DMS114 treated with DMSO at 0.1 percent for 48 hours (cell line): ENCODE results near the gene IRS4.

Experiments used
- DNase-seq: peaks from one replicate; lab custom pipeline; 2025; ENCODE audit not compliant: unreplicated experiment; lab: John Stamatoyannopoulos, UW

The IRS4 gene

DNA sequence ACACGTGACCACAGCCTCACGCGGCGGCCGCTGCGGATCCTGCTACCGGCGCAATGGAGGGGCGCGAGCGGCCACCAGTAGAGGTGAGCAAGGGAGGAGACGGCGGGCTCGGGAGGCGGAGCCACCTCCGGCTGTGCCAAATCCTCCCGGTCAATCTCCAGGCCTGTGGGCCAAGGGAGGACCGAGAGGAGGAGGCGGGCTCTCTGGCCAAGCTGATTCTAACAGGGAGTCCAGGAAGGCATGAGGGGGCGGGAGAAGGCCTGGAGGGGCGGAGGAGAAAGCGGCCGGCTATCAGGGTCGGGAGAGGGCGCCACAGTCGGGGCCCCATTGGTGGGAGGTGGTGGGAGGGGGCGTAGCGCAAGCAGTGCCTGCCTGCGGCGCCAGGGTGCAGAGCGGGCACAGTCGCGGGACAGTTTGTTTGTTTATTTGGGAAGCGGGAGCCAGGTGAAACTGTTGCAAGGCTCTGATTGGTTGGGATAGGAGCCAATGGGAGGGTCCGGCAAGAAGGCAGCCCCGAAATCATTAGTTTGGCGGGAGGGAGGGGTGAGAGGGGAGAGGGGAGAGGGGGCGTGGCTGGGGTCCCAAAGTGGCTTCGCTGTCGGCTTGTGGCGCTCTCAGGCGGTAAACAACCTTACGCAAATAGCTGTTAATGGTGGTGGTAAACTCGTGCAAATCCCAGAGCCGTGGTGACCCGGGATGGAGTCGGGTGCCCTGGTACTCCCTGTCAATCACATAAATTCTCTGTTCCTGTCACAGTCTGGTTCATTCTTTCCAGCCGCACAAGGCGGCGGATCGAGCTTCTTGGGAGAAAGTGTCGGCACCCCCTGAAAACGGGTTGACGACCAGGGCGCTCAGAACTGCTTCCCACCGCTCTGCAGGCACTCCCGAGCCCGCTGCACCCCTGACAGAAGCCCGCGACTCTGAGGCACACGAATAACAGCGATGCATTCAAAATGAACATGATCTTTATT, at the start of gene IRS4:
Gene IRS4, minus strand, starts transcription at position 55 of the 971 bp plus-strand sequence.
- DNase-seq = peak; percentile 70

DNA sequence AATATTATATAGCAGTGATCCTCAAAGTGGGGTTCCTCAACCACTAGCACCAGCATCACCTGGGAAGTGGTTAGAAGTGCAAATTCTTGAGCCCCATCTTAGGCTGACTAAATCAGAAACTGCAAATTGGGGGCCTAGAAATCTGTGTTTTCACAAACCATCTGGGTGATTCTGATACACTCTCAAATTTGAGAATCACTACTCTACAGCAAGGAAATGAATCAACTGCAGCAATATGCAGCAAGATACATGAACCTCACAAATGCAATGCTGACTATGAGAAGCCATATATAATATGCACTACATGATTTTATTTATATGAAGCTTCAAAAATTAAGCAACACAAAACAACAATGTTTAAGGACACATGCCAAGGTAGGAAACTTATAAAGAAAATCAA, 36.2 kb upstream of the IRS4 start:
- no peak for DNase-seq

- no peak for DNase-seq
Observed at GRCh38 chrX:108763559-108763958, 27.2 kb upstream of the IRS4 start.

GRCh38 chrX:108740299-108740774, 4.0 kb upstream of the IRS4 start:
- DNase-seq = no peak

DNA sequence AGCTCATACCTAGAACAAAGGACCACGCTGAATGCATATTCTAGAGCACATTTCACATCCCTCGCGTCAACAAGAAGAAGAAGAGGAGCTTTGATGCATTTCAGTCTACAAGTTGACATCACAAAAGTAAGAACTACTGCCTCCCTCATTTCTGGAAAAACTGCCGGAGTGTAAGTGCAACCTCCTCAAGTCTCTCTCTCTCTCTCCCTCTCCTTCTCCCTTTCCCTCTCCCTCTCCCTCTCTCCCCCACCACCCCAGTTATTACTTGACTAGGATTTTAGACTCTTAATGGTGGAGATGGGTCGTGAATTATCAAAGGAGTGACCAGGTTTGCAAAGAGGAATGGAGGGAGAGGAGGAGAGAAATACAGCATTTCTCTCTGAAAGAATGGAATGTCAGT, 1.4 kb upstream of the IRS4 start:
- peak; percentile 10 for DNase-seq

DNA sequence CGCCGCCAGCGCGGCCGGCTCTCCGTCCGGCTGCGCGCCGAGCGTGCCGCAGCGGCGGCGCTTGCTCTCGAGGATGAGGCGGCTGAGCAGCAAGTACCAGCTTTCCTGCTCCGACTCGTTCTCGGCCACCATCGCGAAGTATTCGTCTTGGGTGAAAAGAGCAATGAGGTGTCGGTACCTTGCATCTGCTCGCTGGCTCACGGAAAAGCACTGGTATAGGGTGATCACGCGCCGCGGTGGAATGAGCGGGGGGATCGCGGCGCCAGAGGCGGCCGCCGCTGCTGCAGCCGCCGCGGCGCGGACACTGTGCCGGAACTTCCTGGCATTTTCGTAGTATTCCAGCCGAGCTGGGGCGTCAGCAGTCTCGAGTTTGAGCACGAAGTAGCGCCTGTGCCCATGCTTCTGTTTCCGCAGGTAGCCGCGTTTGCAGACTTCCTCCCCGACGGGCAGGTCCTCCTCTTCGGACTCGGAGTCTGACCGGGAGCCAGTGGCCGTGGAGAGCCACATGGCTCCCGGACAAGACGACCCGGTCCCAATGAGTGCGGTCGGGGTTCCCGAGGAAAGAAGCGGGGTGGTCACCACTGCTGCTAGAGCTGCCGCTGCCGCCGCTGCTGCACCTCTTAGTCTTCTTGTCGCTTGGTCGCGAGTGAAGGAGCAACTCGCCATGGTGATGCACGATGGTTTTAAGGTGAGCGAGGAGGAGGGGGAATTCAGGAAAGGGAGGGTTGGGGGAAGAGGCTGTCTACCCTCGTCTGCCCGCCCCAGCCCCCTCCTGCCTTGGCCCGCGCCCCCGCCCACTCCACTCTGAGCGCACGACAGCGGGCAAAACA, 469 bp downstream of the IRS4 start:
- DNase-seq = peak; percentile 70

- no peak for DNase-seq
Observed at GRCh38 chrX:108735091-108735678, 1.2 kb downstream of the IRS4 start.

DNA sequence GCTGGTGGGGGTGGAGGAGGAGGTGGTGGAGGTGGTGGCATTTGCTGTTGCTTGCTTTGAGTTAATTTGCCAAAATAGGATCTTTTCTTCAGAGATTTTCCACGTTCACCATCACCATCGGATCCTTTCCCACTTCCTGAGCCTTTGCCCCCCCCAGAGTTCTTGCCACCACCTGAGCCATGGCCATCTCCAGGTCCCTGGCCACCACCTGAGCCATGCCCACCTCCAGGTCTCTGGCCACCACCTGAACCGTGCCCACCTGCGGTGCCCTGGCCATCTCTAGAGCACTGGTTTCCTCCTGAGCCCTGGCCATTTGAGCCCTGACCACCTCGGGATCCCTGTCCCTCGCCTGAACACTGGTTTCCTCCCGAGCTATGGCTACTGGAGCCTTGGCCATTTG, 1.9 kb downstream of the IRS4 start:
- no peak for DNase-seq

GRCh38 chrX:108732630-108733321, 3.6 kb downstream of the IRS4 start:
- no peak for DNase-seq

DNA sequence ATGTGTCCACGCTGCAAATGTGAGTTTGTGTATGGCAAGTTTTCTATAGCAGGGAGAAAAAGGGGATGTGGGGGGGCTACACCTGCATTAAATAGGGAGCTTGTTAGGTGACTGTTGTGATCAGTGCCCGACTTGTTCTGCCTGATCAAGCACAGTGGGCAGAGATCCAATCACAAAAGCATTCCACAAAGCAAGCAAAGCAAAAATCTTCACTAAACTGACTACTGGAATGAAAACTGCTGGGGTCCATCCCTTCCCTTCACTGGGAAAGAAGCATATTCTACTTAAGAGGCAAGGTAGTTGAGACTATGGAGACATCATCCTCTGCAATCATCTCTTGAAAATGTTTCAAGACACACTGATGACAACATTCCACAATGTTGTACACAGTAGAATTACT, 5.2 kb downstream of the IRS4 start:
- DNase-seq = no peak

- DNase-seq = no peak
Observed at GRCh38 chrX:108726748-108727147, 9.6 kb downstream of the IRS4 start.

- no peak for DNase-seq
Observed at GRCh38 chrX:108722561-108722960, 13.8 kb downstream of the IRS4 start.

DNA sequence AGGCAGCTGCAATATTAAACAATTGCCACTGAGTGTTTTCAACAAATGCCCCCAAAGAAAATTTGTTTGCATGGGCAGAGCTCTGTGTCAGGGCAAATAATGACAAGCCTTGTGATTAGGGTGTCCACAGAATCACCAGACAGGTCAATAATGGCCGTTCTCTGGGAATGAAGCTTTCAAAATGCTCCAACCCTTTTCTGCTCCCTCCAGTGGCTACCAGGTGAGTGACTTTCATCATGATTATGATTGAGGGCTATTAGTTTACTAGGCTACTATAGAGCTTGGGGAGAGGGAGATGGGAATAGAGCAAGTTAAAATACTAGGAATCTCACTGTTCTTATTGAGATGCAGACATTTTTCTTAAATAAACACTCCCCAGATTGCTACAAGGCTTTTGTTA, 23.5 kb downstream of the IRS4 start:
- DNase-seq = no peak

DNA sequence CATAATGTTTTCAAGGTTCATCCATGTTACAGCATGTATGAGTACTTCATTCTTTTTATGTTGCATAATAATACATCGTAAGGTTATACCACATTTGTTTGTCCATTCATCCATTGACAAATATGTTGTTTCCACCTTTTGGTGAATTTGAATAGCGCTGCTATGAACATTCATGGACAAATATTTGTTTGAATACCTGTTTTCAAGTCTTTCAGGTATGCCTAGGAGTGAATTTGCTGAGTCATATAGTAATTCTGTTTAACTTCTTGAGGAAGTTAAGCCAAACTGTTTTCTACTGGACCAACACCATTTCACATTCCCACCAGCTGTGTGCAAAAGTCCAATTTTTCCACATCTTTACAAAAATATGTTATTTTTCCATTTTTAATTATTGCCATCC, 31.5 kb downstream of the IRS4 start:
- no peak for DNase-seq

- no peak for DNase-seq
Observed at GRCh38 chrX:108702530-108702929, 33.8 kb downstream of the IRS4 start.

DNA sequence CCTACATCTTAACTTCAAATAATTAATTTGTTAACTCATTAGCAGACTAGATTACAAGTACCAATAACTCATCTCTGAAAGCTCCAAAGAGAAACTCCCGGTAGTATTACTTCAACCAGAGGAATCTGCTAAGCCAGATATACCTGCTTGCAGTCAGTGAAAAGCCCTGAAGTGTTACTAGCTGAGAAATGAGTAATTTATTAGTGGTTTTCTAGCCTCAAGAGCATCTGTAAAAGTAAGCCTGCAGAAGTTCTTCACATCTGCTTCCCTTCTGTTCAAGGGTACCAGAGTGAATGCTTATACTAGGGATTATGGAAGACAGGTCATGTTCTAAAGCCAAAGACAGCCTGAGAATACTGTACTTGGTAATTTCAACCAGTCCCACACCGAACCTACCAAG, 34.7 kb downstream of the IRS4 start:
- no peak for DNase-seq

DNA sequence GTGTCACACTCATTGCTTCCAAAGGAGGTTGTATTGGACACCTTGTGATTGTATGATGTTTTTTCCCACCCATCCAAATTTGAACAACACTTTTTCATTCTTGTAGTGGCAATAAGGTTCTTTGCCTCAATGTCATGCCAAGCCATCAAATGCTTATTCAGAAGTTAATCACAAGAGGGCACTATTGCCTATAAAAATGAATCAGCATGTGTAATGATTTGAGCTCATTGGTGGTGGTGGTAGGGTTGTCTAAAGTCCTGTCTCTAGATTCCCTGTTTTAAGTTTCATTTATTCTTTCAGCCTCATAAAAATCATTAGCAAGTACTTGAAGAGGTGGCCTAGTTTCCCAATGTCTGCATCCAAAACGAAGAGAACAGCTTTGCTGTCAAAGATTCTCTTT, 37.0 kb downstream of the IRS4 start:
- DNase-seq = peak; percentile 40

DNA sequence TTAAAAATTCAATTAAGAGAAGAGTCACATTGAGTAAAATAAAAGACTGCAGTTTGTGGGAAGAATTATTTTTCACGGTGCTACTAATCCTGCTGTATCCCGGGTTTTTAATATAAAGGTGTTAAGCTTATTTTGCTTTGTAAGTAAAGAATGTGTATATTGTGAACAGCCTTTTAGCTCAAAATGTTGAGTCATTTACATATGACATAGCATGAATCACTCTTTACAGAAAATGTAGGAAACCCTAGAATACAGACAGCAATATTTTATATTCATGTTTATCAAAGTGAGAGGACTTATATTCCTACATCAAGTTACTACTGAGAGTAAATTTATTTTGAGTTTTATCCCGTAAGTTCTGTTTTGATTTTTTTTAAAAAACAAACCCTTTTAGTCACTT, 39.7 kb downstream of the IRS4 start:
- no peak for DNase-seq
